Liver (tissue), 9 donors: ENCODE data around the gene KCNMA1. TPM values are rescaled to one million over a fixed set of nuclear protein-coding genes. Genes with fewer than 3 reads are reported as not detected.

ENCODE experiments used
- DNase-seq: peaks from one replicate; pipeline ENCODE4 v3.0.0-alpha.2; 2017; ENCODE audit warnings: low spot score
- H3K27ac ChIP-seq, 2 donors: one replicate each; pipeline ENCODE4 v1.7.0; 2013; ENCODE audit warnings: inconsistent platforms in 2 of 2, low read length in 2 of 2, control low read depth in 1 of 2, low read depth in 1 of 2, mild to moderate bottlenecking in 1 of 2
- H3K27me3 ChIP-seq, 4 donors: one replicate each; pipeline versions ENCODE4 v1.6.1 to v1.7.0; 2013; ENCODE audit warnings: low read length in 3 of 4, inconsistent platforms in 1 of 4, mild to moderate bottlenecking in 1 of 4, moderate library complexity in 1 of 4; ENCODE audit not compliant: control insufficient read depth in 4 of 4, insufficient read depth in 4 of 4
- H3K36me3 ChIP-seq, 4 donors: one replicate each; pipeline versions ENCODE4 v1.6.1 to v1.7.0; 2013; ENCODE audit warnings: low read length in 3 of 4, mild to moderate bottlenecking in 3 of 4, low read depth in 1 of 4, moderate library complexity in 1 of 4; ENCODE audit not compliant: control insufficient read depth in 4 of 4, insufficient read depth in 3 of 4
- H3K4me1 ChIP-seq, 4 donors: one replicate each; pipeline versions ENCODE4 v1.6.1 to v1.7.0; 2013; ENCODE audit warnings: low read length in 3 of 4, mild to moderate bottlenecking in 3 of 4, moderate library complexity in 1 of 4; ENCODE audit not compliant: control insufficient read depth in 4 of 4, insufficient read depth in 4 of 4
- H3K4me3 ChIP-seq, 3 donors: one replicate each; pipeline versions ENCODE4 v1.6.1 to v1.7.0; 2013; ENCODE audit warnings: low read length in 3 of 3, control low read depth in 1 of 3, low read depth in 1 of 3, mild to moderate bottlenecking in 1 of 3
- H3K9ac ChIP-seq, 2 donors: one replicate each; pipeline ENCODE4 v1.7.0; 2013; ENCODE audit warnings: low read length in 2 of 2, mild to moderate bottlenecking in 2 of 2, moderate library complexity in 2 of 2, control low read depth in 1 of 2, low read depth in 1 of 2
- H3K9me3 ChIP-seq, 4 donors: one replicate each; pipeline versions ENCODE4 v1.6.1 to v1.7.0; 2013; ENCODE audit warnings: low read length in 3 of 4; ENCODE audit not compliant: control insufficient read depth in 4 of 4
- EGR1 ChIP-seq, 2 donors: IDR thresholded peaks; 2 replicates each; pipeline ENCODE4 v1.6.1; 2016 to 2018; ENCODE audit warnings: antibody characterized with exemption in 2 of 2, low read depth in 2 of 2
- FOXA1 ChIP-seq: IDR thresholded peaks from 2 replicates; pipeline ENCODE4 v1.6.1; 2016; ENCODE audit warnings: antibody characterized with exemption
- FOXA2 ChIP-seq: IDR thresholded peaks from 2 replicates; pipeline ENCODE4 v1.6.1; 2016; ENCODE audit warnings: antibody characterized with exemption
- GABPA ChIP-seq, 2 donors: IDR thresholded peaks in 1 of 2; conservative IDR thresholded peaks in 1 of 2; 2 replicates each; pipeline ENCODE4 v1.6.1; 2016; ENCODE audit warnings: antibody characterized with exemption in 2 of 2, mild to moderate bottlenecking in 1 of 2, moderate library complexity in 1 of 2
- HNF4A ChIP-seq, 2 donors: conservative IDR thresholded peaks; 2 replicates each; pipeline ENCODE4 v1.6.1; 2016; ENCODE audit warnings: antibody characterized with exemption in 2 of 2, mild to moderate bottlenecking in 2 of 2
- HNF4G ChIP-seq: IDR thresholded peaks from 2 replicates; pipeline ENCODE4 v1.6.1; 2016; ENCODE audit warnings: antibody characterized with exemption
- NR2F2 ChIP-seq: IDR thresholded peaks from 2 replicates; pipeline ENCODE4 v1.6.1; 2016; ENCODE audit warnings: antibody characterized with exemption
- RXRA ChIP-seq, 2 donors: IDR thresholded peaks; 2 replicates each; pipeline ENCODE4 v1.6.1; 2017 to 2018; ENCODE audit warnings: antibody characterized with exemption in 2 of 2, mild to moderate bottlenecking in 1 of 2
- SP1 ChIP-seq: IDR thresholded peaks from 2 replicates; pipeline ENCODE4 v1.6.1; 2018; ENCODE audit warnings: antibody characterized with exemption, mild to moderate bottlenecking
- TAF1 ChIP-seq: conservative IDR thresholded peaks from 2 replicates; pipeline ENCODE4 v1.6.1; 2016; ENCODE audit warnings: antibody characterized with exemption, mild to moderate bottlenecking
- YY1 ChIP-seq: IDR thresholded peaks from 2 replicates; pipeline ENCODE4 v1.6.1; 2016; ENCODE audit warnings: antibody characterized with exemption, mild to moderate bottlenecking
- WGBS: extraction: QIAGEN DNeasy Blood & Tissue Kit; methylation state at CpG from one replicate; pipeline ENCODE4 v1.1.7; 2013; 5-methylcytosine and 5-hydroxymethylcytosine counted together
- polyA plus RNA-seq, 2 donors: library from polyadenylated mRNA; stranded (reverse) in 1 of 2; unstranded in 1 of 2; fragments of 200-250 nt in 1 of 2; fragments of >200 nt in 1 of 2; fragmentation: Nextera tagmentation in 1 of 2; extraction: Ambion mirVana in 1 of 2; gene quantifications; one replicate each; pipeline versions ENCODE4 v1.2.1 to v1.2.3, GENCODE V29; 2013 to 2015
- total RNA-seq, 2 donors: library from RNA; depleted of rRNA; stranded (reverse); fragments of >200 nt; gene quantifications; one replicate each; pipeline ENCODE4 v1.2.3, GENCODE V29; 2014
- TF ChIP-seq, protein P1 (sequence below): IDR thresholded peaks from 2 replicates; pipeline ENCODE4 v1.6.1; 2016; ENCODE audit warnings: antibody characterized with exemption
- TF ChIP-seq, protein P2 (sequence below): IDR thresholded peaks from 2 replicates; pipeline ENCODE4 v1.6.1; 2016; ENCODE audit warnings: antibody characterized with exemption
- TF ChIP-seq, protein P3 (sequence below): IDR thresholded peaks from 2 replicates; pipeline ENCODE4 v1.6.1; 2016; ENCODE audit warnings: antibody characterized with exemption, mild to moderate bottlenecking
- donor health status: healthy.
- donor health status: healthy.
- donor health status: healthy.
- donor health status: healthy.
- donor health status: healthy.

The KCNMA1 gene
- total and polyA plus RNA-seq, 4 donors, result 2.5 to 9.7 (median 4.7) TPM

DNA sequence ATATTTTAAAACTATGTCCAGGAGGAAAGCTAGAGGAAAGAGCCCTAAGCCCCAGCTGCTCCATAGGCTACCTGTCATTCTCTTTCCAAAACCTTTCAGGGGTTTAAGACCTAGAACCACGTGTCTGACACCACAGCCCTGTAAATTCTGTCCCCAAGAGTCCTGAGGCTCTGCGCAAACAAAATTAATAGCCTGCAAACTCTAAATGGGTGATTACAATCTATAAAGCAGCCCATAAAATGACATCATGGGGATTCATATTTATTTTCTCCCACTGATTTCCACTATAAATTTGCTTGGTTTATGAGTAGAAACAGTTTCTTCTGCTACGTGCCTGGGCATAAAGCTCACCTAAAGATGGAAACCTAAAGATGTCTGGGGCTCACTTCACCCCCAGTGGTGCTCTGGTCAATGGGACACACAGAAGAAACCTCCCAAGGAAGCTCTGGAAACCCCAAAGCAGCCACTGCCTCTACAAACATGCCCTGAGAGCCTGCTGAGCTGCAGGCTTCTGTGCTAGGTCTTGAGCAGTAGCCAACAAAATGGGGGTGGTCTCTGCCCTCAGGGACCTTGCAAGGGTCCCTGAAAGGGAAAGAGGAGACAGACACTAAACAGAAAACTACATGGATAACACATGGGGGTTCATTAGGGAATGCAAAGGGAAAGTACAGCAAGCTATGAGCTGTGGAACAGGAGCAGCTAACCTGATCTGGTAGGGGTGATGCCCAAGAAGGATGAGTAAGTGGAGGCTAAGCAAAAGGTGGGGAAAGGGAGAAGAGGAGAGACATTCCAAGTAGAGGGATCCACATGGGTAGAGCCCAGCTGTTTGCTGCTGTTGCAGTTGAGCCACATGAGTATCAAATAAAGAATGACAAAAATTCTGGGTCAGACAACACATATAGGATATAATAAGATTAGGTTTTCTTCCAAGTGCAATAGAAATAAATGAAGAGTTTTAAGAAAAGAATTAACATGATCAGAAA is 331.7 kb downstream of the KCNMA1 start:
- TF ChIP-seq HNF4G (no peak), RXRA (IDR thresholded peaks at IDR 0.05) (no peak), YY1 (no peak), HNF4A (conservative IDR thresholded peaks at IDR 0.05) (no peak), EGR1 (IDR thresholded peaks at IDR 0.05; ENCODE audit: low read depth in 2 of 2) (no peak)
- WGBS, result 85% methylated on average over 3 of the region's 3 CpGs
- Histone ChIP-seq H3K36me3 (no peaks in the 10 kb centered on the region), H3K9ac (no peak overlapping the region), H3K4me3 (no peak overlapping the region), H3K27ac (no peak overlapping the region), H3K9me3 (no peaks in the 10 kb centered on the region), H3K4me1 (peaks cover 0 to 7% (median 4%) of the 10 kb centered on the region in 4 donors), H3K27me3 (no peaks in the 10 kb centered on the region)
- DNase-seq, result no peak

DNA sequence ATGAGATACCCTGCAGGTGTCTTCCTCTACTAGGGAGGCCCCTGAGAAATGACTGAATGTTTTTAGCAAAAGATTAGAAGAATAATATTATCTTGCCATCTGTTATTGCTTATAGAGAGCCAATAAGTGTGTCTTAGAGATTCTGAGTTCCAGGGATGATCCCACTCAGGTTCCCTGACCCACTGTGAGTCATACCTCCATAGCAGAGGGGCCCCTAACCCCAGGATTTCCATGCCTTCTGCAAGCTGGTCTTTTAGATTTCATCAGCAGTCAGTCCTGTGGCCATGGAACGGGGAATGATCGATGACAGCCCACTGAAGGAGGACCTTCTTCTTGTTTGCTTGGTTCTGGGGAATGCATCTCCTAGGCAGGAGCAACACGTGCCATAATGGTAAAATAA is 333.4 kb downstream of the KCNMA1 start:
- WGBS, result 93% methylated on average over 3 of the region's 3 CpGs
- Histone ChIP-seq H3K9ac (no peak overlapping the region), H3K4me3 (no peak overlapping the region), H3K9me3 (no peaks in the 10 kb centered on the region), H3K27me3 (no peaks in the 10 kb centered on the region), H3K4me1 (peaks cover 0 to 7% (median 4%) of the 10 kb centered on the region in 4 donors), H3K27ac (no peak overlapping the region), H3K36me3 (no peaks in the 10 kb centered on the region)
- no peak for DNase-seq
- no peak for TF ChIP-seq NR2F2
- no peak for TF ChIP-seq FOXA2
- no peak for TF ChIP-seq HNF4G
- TF ChIP-seq SP1, result no peak
- TF ChIP-seq TAF1, result no peak
- no peak for TF ChIP-seq FOXA1
- TF ChIP-seq, protein P1, sequence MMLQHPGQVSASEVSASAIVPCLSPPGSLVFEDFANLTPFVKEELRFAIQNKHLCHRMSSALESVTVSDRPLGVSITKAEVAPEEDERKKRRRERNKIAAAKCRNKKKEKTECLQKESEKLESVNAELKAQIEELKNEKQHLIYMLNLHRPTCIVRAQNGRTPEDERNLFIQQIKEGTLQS, result no peak
- TF ChIP-seq GABPA (IDR thresholded peaks at IDR 0.05 in 1 of 2, conservative IDR thresholded peaks at IDR 0.05 in 1 of 2), result no peak
- TF ChIP-seq, protein P2, sequence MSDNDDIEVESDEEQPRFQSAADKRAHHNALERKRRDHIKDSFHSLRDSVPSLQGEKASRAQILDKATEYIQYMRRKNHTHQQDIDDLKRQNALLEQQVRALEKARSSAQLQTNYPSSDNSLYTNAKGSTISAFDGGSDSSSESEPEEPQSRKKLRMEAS, result no peak
- TF ChIP-seq, protein P3, sequence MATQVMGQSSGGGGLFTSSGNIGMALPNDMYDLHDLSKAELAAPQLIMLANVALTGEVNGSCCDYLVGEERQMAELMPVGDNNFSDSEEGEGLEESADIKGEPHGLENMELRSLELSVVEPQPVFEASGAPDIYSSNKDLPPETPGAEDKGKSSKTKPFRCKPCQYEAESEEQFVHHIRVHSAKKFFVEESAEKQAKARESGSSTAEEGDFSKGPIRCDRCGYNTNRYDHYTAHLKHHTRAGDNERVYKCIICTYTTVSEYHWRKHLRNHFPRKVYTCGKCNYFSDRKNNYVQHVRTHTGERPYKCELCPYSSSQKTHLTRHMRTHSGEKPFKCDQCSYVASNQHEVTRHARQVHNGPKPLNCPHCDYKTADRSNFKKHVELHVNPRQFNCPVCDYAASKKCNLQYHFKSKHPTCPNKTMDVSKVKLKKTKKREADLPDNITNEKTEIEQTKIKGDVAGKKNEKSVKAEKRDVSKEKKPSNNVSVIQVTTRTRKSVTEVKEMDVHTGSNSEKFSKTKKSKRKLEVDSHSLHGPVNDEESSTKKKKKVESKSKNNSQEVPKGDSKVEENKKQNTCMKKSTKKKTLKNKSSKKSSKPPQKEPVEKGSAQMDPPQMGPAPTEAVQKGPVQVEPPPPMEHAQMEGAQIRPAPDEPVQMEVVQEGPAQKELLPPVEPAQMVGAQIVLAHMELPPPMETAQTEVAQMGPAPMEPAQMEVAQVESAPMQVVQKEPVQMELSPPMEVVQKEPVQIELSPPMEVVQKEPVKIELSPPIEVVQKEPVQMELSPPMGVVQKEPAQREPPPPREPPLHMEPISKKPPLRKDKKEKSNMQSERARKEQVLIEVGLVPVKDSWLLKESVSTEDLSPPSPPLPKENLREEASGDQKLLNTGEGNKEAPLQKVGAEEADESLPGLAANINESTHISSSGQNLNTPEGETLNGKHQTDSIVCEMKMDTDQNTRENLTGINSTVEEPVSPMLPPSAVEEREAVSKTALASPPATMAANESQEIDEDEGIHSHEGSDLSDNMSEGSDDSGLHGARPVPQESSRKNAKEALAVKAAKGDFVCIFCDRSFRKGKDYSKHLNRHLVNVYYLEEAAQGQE, result no peak
- TF ChIP-seq EGR1 (IDR thresholded peaks at IDR 0.05; ENCODE audit: low read depth in 2 of 2), result no peak

DNA sequence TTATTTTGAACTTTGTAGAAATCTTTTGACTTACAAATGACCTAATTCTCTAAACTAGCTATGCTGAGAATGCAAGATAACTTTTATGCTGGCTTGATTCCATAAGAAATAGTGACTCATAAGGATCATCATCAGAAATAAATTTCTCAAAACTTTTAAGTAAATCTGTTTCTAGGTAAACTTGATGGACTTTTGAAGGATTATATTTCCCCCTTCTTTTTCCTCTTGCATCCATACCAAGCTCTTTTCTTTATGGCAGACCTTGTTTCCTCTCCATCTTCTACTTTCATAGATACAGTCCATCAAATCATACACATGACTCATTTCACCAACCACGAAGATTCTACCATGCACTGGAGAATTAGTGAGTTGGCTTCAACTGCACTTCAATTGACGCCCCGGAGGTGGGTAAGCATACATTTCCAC is 336.3 kb downstream of the KCNMA1 start:
- Histone ChIP-seq H3K36me3 (no peaks in the 10 kb centered on the region), H3K9me3 (no peaks in the 10 kb centered on the region), H3K9ac (no peak overlapping the region), H3K27me3 (no peaks in the 10 kb centered on the region), H3K4me3 (no peak overlapping the region), H3K4me1 (peaks cover 1 to 16% (median 11%) of the 10 kb centered on the region in 4 donors), H3K27ac (no peak overlapping the region)
- WGBS, result 92% methylated on average over 3 of the region's 3 CpGs
- no peak for DNase-seq
- TF ChIP-seq GABPA (IDR thresholded peaks at IDR 0.05 in 1 of 2, conservative IDR thresholded peaks at IDR 0.05 in 1 of 2) (no peak), EGR1 (IDR thresholded peaks at IDR 0.05; ENCODE audit: low read depth in 2 of 2) (no peak), FOXA1 (no peak)
- TF ChIP-seq, protein P2, result no peak
